ENCODE measurements around the gene FABP6.

DNA sequence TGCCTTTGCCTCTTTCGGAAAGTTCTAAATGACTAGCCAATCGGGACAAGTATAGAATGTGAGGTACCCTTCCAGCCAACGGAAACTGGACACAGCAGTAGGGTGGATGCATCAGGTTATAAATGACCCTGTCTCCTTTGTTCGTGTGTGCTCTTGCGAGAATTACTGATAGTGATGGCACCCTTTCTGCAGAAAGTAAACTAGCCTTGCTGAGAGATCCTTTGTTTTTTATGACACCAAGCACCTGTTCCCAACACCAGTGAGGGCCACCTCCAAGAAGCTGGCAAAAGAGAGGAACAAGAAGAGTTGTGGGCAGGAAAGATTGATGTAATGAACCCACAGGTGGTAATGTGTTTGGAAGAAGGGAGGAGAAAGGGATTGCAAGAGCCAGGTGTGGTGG, 42.8 kb upstream of the FABP6 start:
- TF ChIP-seq, protein P1, sequence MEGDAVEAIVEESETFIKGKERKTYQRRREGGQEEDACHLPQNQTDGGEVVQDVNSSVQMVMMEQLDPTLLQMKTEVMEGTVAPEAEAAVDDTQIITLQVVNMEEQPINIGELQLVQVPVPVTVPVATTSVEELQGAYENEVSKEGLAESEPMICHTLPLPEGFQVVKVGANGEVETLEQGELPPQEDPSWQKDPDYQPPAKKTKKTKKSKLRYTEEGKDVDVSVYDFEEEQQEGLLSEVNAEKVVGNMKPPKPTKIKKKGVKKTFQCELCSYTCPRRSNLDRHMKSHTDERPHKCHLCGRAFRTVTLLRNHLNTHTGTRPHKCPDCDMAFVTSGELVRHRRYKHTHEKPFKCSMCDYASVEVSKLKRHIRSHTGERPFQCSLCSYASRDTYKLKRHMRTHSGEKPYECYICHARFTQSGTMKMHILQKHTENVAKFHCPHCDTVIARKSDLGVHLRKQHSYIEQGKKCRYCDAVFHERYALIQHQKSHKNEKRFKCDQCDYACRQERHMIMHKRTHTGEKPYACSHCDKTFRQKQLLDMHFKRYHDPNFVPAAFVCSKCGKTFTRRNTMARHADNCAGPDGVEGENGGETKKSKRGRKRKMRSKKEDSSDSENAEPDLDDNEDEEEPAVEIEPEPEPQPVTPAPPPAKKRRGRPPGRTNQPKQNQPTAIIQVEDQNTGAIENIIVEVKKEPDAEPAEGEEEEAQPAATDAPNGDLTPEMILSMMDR (IDR thresholded peaks at IDR 0.05; ENCODE audit: low read depth, low read length, missing input control): no peak
- no peak for TF ChIP-seq SP1 (IDR thresholded peaks at IDR 0.05)
- TF ChIP-seq, protein P2, sequence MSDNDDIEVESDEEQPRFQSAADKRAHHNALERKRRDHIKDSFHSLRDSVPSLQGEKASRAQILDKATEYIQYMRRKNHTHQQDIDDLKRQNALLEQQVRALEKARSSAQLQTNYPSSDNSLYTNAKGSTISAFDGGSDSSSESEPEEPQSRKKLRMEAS (IDR thresholded peaks at IDR 0.05): no peak
- no peak for TF ChIP-seq FOXA1 (IDR thresholded peaks at IDR 0.05)
- TF ChIP-seq, protein P3, sequence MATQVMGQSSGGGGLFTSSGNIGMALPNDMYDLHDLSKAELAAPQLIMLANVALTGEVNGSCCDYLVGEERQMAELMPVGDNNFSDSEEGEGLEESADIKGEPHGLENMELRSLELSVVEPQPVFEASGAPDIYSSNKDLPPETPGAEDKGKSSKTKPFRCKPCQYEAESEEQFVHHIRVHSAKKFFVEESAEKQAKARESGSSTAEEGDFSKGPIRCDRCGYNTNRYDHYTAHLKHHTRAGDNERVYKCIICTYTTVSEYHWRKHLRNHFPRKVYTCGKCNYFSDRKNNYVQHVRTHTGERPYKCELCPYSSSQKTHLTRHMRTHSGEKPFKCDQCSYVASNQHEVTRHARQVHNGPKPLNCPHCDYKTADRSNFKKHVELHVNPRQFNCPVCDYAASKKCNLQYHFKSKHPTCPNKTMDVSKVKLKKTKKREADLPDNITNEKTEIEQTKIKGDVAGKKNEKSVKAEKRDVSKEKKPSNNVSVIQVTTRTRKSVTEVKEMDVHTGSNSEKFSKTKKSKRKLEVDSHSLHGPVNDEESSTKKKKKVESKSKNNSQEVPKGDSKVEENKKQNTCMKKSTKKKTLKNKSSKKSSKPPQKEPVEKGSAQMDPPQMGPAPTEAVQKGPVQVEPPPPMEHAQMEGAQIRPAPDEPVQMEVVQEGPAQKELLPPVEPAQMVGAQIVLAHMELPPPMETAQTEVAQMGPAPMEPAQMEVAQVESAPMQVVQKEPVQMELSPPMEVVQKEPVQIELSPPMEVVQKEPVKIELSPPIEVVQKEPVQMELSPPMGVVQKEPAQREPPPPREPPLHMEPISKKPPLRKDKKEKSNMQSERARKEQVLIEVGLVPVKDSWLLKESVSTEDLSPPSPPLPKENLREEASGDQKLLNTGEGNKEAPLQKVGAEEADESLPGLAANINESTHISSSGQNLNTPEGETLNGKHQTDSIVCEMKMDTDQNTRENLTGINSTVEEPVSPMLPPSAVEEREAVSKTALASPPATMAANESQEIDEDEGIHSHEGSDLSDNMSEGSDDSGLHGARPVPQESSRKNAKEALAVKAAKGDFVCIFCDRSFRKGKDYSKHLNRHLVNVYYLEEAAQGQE (IDR thresholded peaks at IDR 0.05): no peak
- no peak for TF ChIP-seq FOXA2 (IDR thresholded peaks at IDR 0.05)
- TF ChIP-seq GABPA (IDR thresholded peaks at IDR 0.05 in 1 of 2, conservative IDR thresholded peaks at IDR 0.05 in 1 of 2): no peak
- no peak for TF ChIP-seq JUND (IDR thresholded peaks at IDR 0.05)
- no peak for TF ChIP-seq RAD21 (IDR thresholded peaks at IDR 0.05)
- TF ChIP-seq TAF1 (conservative IDR thresholded peaks at IDR 0.05): no peak
- TF ChIP-seq, protein P4, sequence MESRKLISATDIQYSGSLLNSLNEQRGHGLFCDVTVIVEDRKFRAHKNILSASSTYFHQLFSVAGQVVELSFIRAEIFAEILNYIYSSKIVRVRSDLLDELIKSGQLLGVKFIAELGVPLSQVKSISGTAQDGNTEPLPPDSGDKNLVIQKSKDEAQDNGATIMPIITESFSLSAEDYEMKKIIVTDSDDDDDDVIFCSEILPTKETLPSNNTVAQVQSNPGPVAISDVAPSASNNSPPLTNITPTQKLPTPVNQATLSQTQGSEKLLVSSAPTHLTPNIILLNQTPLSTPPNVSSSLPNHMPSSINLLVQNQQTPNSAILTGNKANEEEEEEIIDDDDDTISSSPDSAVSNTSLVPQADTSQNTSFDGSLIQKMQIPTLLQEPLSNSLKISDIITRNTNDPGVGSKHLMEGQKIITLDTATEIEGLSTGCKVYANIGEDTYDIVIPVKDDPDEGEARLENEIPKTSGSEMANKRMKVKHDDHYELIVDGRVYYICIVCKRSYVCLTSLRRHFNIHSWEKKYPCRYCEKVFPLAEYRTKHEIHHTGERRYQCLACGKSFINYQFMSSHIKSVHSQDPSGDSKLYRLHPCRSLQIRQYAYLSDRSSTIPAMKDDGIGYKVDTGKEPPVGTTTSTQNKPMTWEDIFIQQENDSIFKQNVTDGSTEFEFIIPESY (IDR thresholded peaks at IDR 0.05): no peak
- no peak for TF ChIP-seq NR2F2 (IDR thresholded peaks at IDR 0.05)
- TF ChIP-seq EGR1 (IDR thresholded peaks at IDR 0.05; ENCODE audit: low read depth in 2 of 2): no peak
- TF ChIP-seq RXRA (IDR thresholded peaks at IDR 0.05): no peak
